Neural progenitor cell (in vitro differentiated cells): ENCODE results near the gene CCDC196. TPM values are rescaled to one million over a fixed set of nuclear protein-coding genes. Genes with fewer than 3 reads are reported as not detected.

Source experiments
- DNase-seq: peaks from one replicate; pipeline ENCODE4 v3.0.0-alpha.2; 2016; ENCODE audit warnings: low spot score
- H2AFZ ChIP-seq: fragments of 200-600 bp; sonication (generic); replicated peaks from 2 replicates; pipeline ENCODE4 v1.6.1; 2016; ENCODE audit warnings: antibody characterized with exemption
- H3F3A ChIP-seq: fragments of 200-600 bp; sonication (generic); 2 replicates; pipeline ENCODE4 v1.6.1; 2016; ENCODE audit warnings: antibody characterized with exemption, low read depth
- H3K27ac ChIP-seq: fragments of 200-600 bp; sonication (generic); 2 replicates; pipeline ENCODE4 v1.5.1; 2016; ENCODE audit warnings: mild to moderate bottlenecking
- H3K27me3 ChIP-seq: fragments of 200-600 bp; sonication (generic); 2 replicates; pipeline ENCODE4 v1.6.1; 2016; ENCODE audit warnings: mild to moderate bottlenecking, moderate library complexity
- H3K36me3 ChIP-seq: fragments of 200-600 bp; sonication (generic); 2 replicates; pipeline ENCODE4 v1.5.1; 2016
- H3K4me1 ChIP-seq: fragments of 200-600 bp; sonication (generic); 2 replicates; pipeline ENCODE4 v1.6.1; 2016; ENCODE audit warnings: mixed run types
- H3K4me2 ChIP-seq: fragments of 200-600 bp; sonication (generic); 2 replicates; pipeline ENCODE4 v1.6.1; 2016
- H3K4me3 ChIP-seq: fragments of 200-600 bp; sonication (generic); 2 replicates; pipeline ENCODE4 v1.5.1; 2016
- H3K79me2 ChIP-seq: fragments of 200-600 bp; sonication (generic); 2 replicates; pipeline ENCODE4 v1.6.1; 2016; ENCODE audit warnings: low read depth
- H3K9ac ChIP-seq: fragments of 200-600 bp; sonication (generic); 2 replicates; pipeline ENCODE4 v1.6.1; 2016
- H3K9me3 ChIP-seq: fragments of 200-600 bp; sonication (generic); 2 replicates; pipeline ENCODE4 v1.5.1; 2016; ENCODE audit warnings: low read depth
- H4K20me1 ChIP-seq: fragments of 200-600 bp; sonication (generic); 2 replicates; pipeline ENCODE4 v1.6.1; 2016; ENCODE audit warnings: low read depth
- H3K27ac Mint-ChIP-seq: 3 replicates; pipeline ENCODE4 v1.8.0; 2021; ENCODE audit warnings: mixed read lengths
- H3K27me3 Mint-ChIP-seq: 2 replicates; pipeline ENCODE4 v1.8.0; 2022; ENCODE audit warnings: low read depth, mild to moderate bottlenecking, inconsistent platforms, moderate library complexity, mixed read lengths; ENCODE audit not compliant: insufficient read depth
- H3K36me3 Mint-ChIP-seq: 3 replicates; pipeline ENCODE4 v1.8.0; 2021; ENCODE audit warnings: mixed read lengths
- H3K4me1 Mint-ChIP-seq: 3 replicates; pipeline ENCODE4 v1.8.0; 2021; ENCODE audit warnings: mixed read lengths
- H3K4me3 Mint-ChIP-seq: 3 replicates; pipeline ENCODE4 v1.8.0; 2021; ENCODE audit warnings: mild to moderate bottlenecking, moderate library complexity, mixed read lengths
- H3K9me3 Mint-ChIP-seq: 3 replicates; pipeline ENCODE4 v1.8.0; 2020; ENCODE audit warnings: mixed read lengths
- CTCF ChIP-seq: fragments of 200-600 bp; sonication (generic); IDR thresholded peaks from 2 replicates; pipeline ENCODE4 v1.5.1; 2017; ENCODE audit warnings: antibody characterized with exemption, mild to moderate bottlenecking
- EZH2 ChIP-seq: fragments of 200-600 bp; sonication (generic); IDR thresholded peaks from 2 replicates; pipeline ENCODE4 v1.6.1; 2017; ENCODE audit warnings: antibody characterized with exemption, mild to moderate bottlenecking, moderate library complexity
- EZH2phosphoT487 ChIP-seq: fragments of 200-600 bp; sonication (generic); IDR thresholded peaks from 2 replicates; pipeline ENCODE4 v1.6.1; 2017; ENCODE audit warnings: antibody characterized with exemption
- total RNA-seq: library from RNA; depleted of rRNA; stranded (reverse); fragments of >200 nt; gene quantifications from 2 replicates; pipeline ENCODE4 v1.2.3, GENCODE V29; 2015; ENCODE audit warnings: low replicate concordance

CCDC196 gene
- total RNA-seq, 1 donor from 2014 or later, result not detected

GRCh38 chr14:66539034-66539433 lies 52.9 kb downstream of the CCDC196 start:
- no peak overlapping the region for H2AFZ ChIP-seq
- Mint-ChIP-seq H3K4me1 (no peaks in the 10 kb centered on the region), H3K27me3 (no peaks in the 10 kb centered on the region), H3K4me3 (no peak overlapping the region), H3K27ac (no peak overlapping the region), H3K9me3 (peaks cover 2% of the 10 kb centered on the region), H3K36me3 (no peaks in the 10 kb centered on the region)
- H3K36me3 ChIP-seq, result no peaks in the 10 kb centered on the region
- H3K79me2 ChIP-seq, result peaks cover 38% of the 10 kb centered on the region
- no peak overlapping the region for H3K9ac ChIP-seq
- no peak overlapping the region for H3K4me3 ChIP-seq
- no peak overlapping the region for H3K27ac ChIP-seq
- no peaks in the 10 kb centered on the region for H4K20me1 ChIP-seq
- H3K9me3 ChIP-seq, result peaks cover 4% of the 10 kb centered on the region
- no peak overlapping the region for H3K4me2 ChIP-seq
- H3K27me3 ChIP-seq, result no peaks in the 10 kb centered on the region
- H3F3A ChIP-seq, result no peaks in the 10 kb centered on the region
- no peak for DNase-seq
- H3K4me1 ChIP-seq, result no peaks in the 10 kb centered on the region
- no peak for TF ChIP-seq CTCF
- no peak for TF ChIP-seq EZH2
- no peak for TF ChIP-seq EZH2phosphoT487

- H3K4me1 Mint-ChIP-seq, result no peaks in the 10 kb centered on the region
- no peak overlapping the region for H3K4me3 Mint-ChIP-seq
- Histone ChIP-seq H3K36me3 (no peaks in the 10 kb centered on the region), H4K20me1 (no peaks in the 10 kb centered on the region), H3K9me3 (peaks cover 4% of the 10 kb centered on the region), H3K4me1 (no peaks in the 10 kb centered on the region), H3K27ac (no peak overlapping the region), H3K79me2 (peaks cover 35% of the 10 kb centered on the region), H3F3A (no peaks in the 10 kb centered on the region), H3K27me3 (no peaks in the 10 kb centered on the region), H3K4me2 (no peak overlapping the region), H3K9ac (no peak overlapping the region), H2AFZ (no peak overlapping the region), H3K4me3 (no peak overlapping the region)
- DNase-seq, result no peak
- peaks cover 5% of the 10 kb centered on the region for H3K9me3 Mint-ChIP-seq
- no peak overlapping the region for H3K27ac Mint-ChIP-seq
- no peaks in the 10 kb centered on the region for H3K36me3 Mint-ChIP-seq
- no peaks in the 10 kb centered on the region for H3K27me3 Mint-ChIP-seq
- TF ChIP-seq EZH2, result no peak
- TF ChIP-seq CTCF, result no peak
- TF ChIP-seq EZH2phosphoT487, result no peak
Observed at GRCh38 chr14:66540038-66540437, 53.9 kb downstream of the CCDC196 start.

- Histone ChIP-seq H3K9me3 (peaks cover 4% of the 10 kb centered on the region), H2AFZ (no peak overlapping the region), H3F3A (no peaks in the 10 kb centered on the region), H3K4me2 (no peak overlapping the region), H3K27ac (no peak overlapping the region), H3K27me3 (no peaks in the 10 kb centered on the region), H3K4me1 (no peaks in the 10 kb centered on the region), H3K36me3 (no peaks in the 10 kb centered on the region), H3K4me3 (no peak overlapping the region), H4K20me1 (no peaks in the 10 kb centered on the region), H3K9ac (no peak overlapping the region), H3K79me2 (peaks cover 23% of the 10 kb centered on the region)
- peaks cover 7% of the 10 kb centered on the region for H3K9me3 Mint-ChIP-seq
- DNase-seq, result no peak
- TF ChIP-seq EZH2, result no peak
- TF ChIP-seq EZH2phosphoT487, result no peak
- TF ChIP-seq CTCF, result no peak
- no peaks in the 10 kb centered on the region for H3K4me1 Mint-ChIP-seq
- no peak overlapping the region for H3K27ac Mint-ChIP-seq
- no peak overlapping the region for H3K4me3 Mint-ChIP-seq
- H3K27me3 Mint-ChIP-seq, result no peaks in the 10 kb centered on the region
- no peaks in the 10 kb centered on the region for H3K36me3 Mint-ChIP-seq
Observed at GRCh38 chr14:66541627-66542026, 55.5 kb downstream of the CCDC196 start.
